IPS DF 6.9 (cell line): ENCODE measurements around the gene MAF.

Experiments used
- DNase-seq: peaks from one replicate; pipeline ENCODE4 v3.0.0-alpha.2; 2013; ENCODE audit warnings: low read depth, low spot score
- H3K27ac ChIP-seq: one replicate; pipeline ENCODE4 v1.5.1; 2013; ENCODE audit warnings: low read length, control low read depth
- H3K27me3 ChIP-seq: 2 replicates; pipeline ENCODE4 v1.6.1; 2013; ENCODE audit warnings: mild to moderate bottlenecking, low read length; ENCODE audit not compliant: control insufficient read depth, insufficient read depth
- H3K36me3 ChIP-seq: 2 replicates; pipeline ENCODE4 v1.6.1; 2013; ENCODE audit warnings: low read length; ENCODE audit not compliant: control insufficient read depth, insufficient read depth
- H3K4me1 ChIP-seq: 2 replicates; pipeline ENCODE4 v1.6.1; 2013; ENCODE audit warnings: low read length; ENCODE audit not compliant: control insufficient read depth, insufficient read depth
- H3K4me3 ChIP-seq: 2 replicates; pipeline ENCODE4 v1.5.1; 2013; ENCODE audit warnings: mild to moderate bottlenecking, low read length
- H3K9me3 ChIP-seq: 2 replicates; pipeline ENCODE4 v1.6.1; 2013; ENCODE audit warnings: low read length, inconsistent platforms; ENCODE audit not compliant: control insufficient read depth, insufficient read depth
- WGBS: extraction: QIAGEN DNeasy Blood & Tissue Kit; methylation state at CpG from one replicate; pipeline ENCODE4 v1.1.7; 2013; ENCODE audit warnings: mixed read lengths, missing lambda C conversion rate; ENCODE audit not compliant: insufficient read length, insufficient coverage; 5-methylcytosine and 5-hydroxymethylcytosine counted together

The MAF gene

DNA sequence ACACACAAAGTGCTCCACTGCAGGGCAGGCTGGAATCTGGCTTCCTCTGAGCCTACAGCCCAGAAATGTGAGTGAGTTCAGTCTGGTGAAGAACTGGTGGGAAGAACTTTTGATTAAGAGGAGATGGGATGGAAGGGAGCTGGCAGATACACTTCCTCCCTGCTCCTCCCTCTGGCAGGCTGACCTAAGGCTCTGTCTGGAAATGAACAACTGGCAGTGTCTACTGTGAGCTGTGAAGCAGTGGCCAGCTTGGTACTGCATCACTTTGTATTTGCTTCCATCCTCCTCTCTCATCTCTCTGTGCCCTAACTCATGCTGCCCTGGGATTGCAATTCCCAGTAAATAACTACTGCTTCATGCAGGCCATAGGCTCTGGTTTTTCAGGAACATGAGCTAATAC, 45.6 kb downstream of the MAF start:
- peaks cover 2% of the 10 kb centered on the region; the same call in 1 of the 2 replicates for H3K4me1 ChIP-seq
- H3K27ac ChIP-seq = no peak overlapping the region
- H3K9me3 ChIP-seq = no peaks in the 10 kb centered on the region
- H3K27me3 ChIP-seq = no peaks in the 10 kb centered on the region
- H3K4me3 ChIP-seq = no peak overlapping the region
- no peaks in the 10 kb centered on the region for H3K36me3 ChIP-seq
- no peak for DNase-seq

DNA sequence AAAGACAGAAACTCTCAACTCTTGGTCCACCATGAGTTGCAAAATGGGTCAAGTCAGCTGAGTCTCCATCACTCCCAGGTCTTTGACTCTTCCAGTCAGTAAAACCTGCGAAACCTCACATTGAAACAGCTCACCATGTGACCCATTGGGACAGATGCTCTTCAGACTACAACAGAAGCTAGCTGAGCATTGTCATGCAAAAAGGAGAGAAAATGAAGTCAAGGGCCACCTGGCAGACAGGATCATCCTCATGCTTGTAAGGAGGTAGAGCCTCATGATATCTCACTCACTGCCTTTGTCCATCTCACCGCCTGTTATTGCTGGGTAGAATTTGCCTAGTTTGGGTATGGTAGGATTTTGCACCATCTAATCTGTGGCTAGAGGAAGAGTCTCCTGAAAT, 50.2 kb downstream of the MAF start:
- no peak overlapping the region for H3K27ac ChIP-seq
- peaks cover 2% of the 10 kb centered on the region; the same call in 1 of the 2 replicates for H3K4me1 ChIP-seq
- no peaks in the 10 kb centered on the region for H3K9me3 ChIP-seq
- no peaks in the 10 kb centered on the region for H3K36me3 ChIP-seq
- no peaks in the 10 kb centered on the region for H3K27me3 ChIP-seq
- no peak overlapping the region for H3K4me3 ChIP-seq
- no peak for DNase-seq
- WGBS = no CpG with 5 or more reads among the region's 2 CpGs

DNA sequence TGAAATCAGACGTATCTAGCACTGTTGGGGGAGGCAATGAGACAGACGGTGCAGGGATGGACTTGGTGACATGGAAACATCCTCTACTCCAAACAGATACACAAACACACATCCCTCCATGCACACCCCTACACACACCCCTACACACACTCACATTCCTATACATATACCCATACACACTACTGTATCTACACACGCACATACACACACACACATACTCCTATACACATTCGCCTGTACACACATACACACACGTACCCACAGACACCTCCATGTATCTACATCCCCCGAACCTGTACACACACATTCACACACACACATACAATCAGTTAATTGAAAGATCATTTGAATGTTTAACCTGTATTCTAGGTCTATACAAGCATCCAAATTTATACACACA, 53.5 kb downstream of the MAF start:
- Histone ChIP-seq H3K9me3 (no peaks in the 10 kb centered on the region), H3K27me3 (no peaks in the 10 kb centered on the region), H3K4me3 (no peak overlapping the region), H3K4me1 (peaks cover 2% of the 10 kb centered on the region; the same call in 1 of the 2 replicates), H3K36me3 (no peaks in the 10 kb centered on the region), H3K27ac (no peak overlapping the region)
- WGBS = 100% methylated on average over 3 of the region's 6 CpGs
- DNase-seq = no peak
